ENCODE results near the gene ARHGAP25. TPM values are rescaled to one million over a fixed set of nuclear protein-coding genes. Genes with fewer than 3 reads are reported as not detected.
"Not testable (repeated sequence)": the region's sequence is repeated elsewhere in the genome, so short reads cannot be mapped to it uniquely, and the experiment has no call there.

The ARHGAP25 gene
- total RNA-seq, 4 donors from 2014 or later: 3.1 to 11.4 (median 6.6) TPM

- TF ChIP-seq CTCF (IDR thresholded peaks at IDR 0.05): no peak
- TF ChIP-seq POLR2A (IDR thresholded peaks at IDR 0.05): no peak
- intact Hi-C loops (cut with DNase I; ENCODE audit: low total_unique reads): no loop called here
- Histone ChIP-seq H3K4me3 (no peak overlapping the region), H3K4me1 (no peaks in the 10 kb centered on the region), H3K36me3 (no peaks in the 10 kb centered on the region), H3K27me3 (no peaks in the 10 kb centered on the region), H3K27ac (no peak overlapping the region), H3K9me3 (no peaks in the 10 kb centered on the region)
- no peak for DNase-seq
Observed at GRCh38 chr2:68800027-68800401, 65.4 kb downstream of the ARHGAP25 start.

GRCh38 chr2:68800517-68800916 lies 65.9 kb downstream of the ARHGAP25 start:
- Histone ChIP-seq H3K36me3 (no peaks in the 10 kb centered on the region), H3K9me3 (no peaks in the 10 kb centered on the region), H3K27ac (no peak overlapping the region), H3K27me3 (no peaks in the 10 kb centered on the region), H3K4me1 (no peaks in the 10 kb centered on the region), H3K4me3 (no peak overlapping the region)
- TF ChIP-seq POLR2A (IDR thresholded peaks at IDR 0.05): no peak
- no peak for TF ChIP-seq CTCF (IDR thresholded peaks at IDR 0.05)
- DNase-seq: no peak
- intact Hi-C loops (cut with DNase I; ENCODE audit: low total_unique reads): no loop called here

- H3K4me1 ChIP-seq; H3K9me3 ChIP-seq; H3K27me3 ChIP-seq; intact Hi-C loops (cut with DNase I; ENCODE audit: low total_unique reads); H3K36me3 ChIP-seq; DNase-seq; H3K4me3 ChIP-seq; H3K27ac ChIP-seq: not testable (repeated sequence)
Observed at GRCh38 chr2:68802161-68802560, 67.5 kb downstream of the ARHGAP25 start.

- Histone ChIP-seq H3K9me3 (no peaks in the 10 kb centered on the region), H3K36me3 (no peaks in the 10 kb centered on the region), H3K4me1 (peaks cover 0 to 4% of the 10 kb centered on the region in 2 donors), H3K27ac (no peak overlapping the region), H3K4me3 (no peak overlapping the region), H3K27me3 (no peaks in the 10 kb centered on the region)
- intact Hi-C loops (cut with DNase I; ENCODE audit: low total_unique reads): no loop called here
- no peak for TF ChIP-seq POLR2A (IDR thresholded peaks at IDR 0.05)
- TF ChIP-seq CTCF (IDR thresholded peaks at IDR 0.05): no peak
- no peak for DNase-seq
Observed at GRCh38 chr2:68805025-68805424, 70.4 kb downstream of the ARHGAP25 start.

GRCh38 chr2:68806511-68807109 lies 72.0 kb downstream of the ARHGAP25 start:
- no peak overlapping the region for H3K4me3 ChIP-seq
- H3K27me3 ChIP-seq: no peaks in the 10 kb centered on the region
- no peak for DNase-seq
- no peaks in the 10 kb centered on the region for H3K9me3 ChIP-seq
- H3K4me1 ChIP-seq: peaks cover 0 to 4% of the 10 kb centered on the region in 2 donors
- TF ChIP-seq POLR2A (IDR thresholded peaks at IDR 0.05) (no peak), CTCF (IDR thresholded peaks at IDR 0.05) (no peak)
- H3K27ac ChIP-seq: no peak overlapping the region
- intact Hi-C loops (cut with DNase I; ENCODE audit: low total_unique reads): no loop called here
- H3K36me3 ChIP-seq: no peaks in the 10 kb centered on the region

- H3K9me3 ChIP-seq: no peaks in the 10 kb centered on the region
- no peaks in the 10 kb centered on the region for H3K36me3 ChIP-seq
- H3K4me3 ChIP-seq: no peak overlapping the region
- DNase-seq: peak in 1 of 2 donors; percentile 33
- no peak overlapping the region for H3K27ac ChIP-seq
- no peaks in the 10 kb centered on the region for H3K27me3 ChIP-seq
- intact Hi-C loops (cut with DNase I; ENCODE audit: low total_unique reads): no loop called here
- peaks cover 0 to 4% of the 10 kb centered on the region in 2 donors for H3K4me1 ChIP-seq
- TF ChIP-seq POLR2A (IDR thresholded peaks at IDR 0.05) (no peak), CTCF (IDR thresholded peaks at IDR 0.05) (no peak)
Observed at GRCh38 chr2:68807821-68808266, 73.2 kb downstream of the ARHGAP25 start.
